GM19240 (cell line): ENCODE results near the gene VPS8.

Experiments
- DNase-seq: peaks from one replicate; pipeline ENCODE4 v3.0.0; 2011; ENCODE audit warnings: low spot score; ENCODE audit not compliant: insufficient read length

VPS8 gene

DNA sequence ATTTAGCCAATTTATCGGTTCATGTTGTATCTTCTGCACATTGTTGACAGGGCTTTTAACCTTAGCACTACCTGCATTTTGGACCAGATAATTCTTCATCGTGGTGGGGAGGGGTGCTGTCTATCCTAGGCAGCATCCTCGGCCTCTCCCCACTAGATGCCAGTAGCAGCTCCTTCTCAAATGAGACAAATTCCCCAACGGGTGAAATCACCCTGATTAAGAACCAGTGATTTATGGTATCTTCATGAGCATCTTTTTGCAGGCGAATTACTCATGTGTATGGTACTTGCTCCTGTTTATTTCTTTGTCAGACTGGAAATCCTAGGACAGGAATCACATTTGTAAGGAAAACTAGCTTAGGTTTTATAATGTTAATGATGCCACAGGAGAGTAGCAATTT is 272.9 kb downstream of the VPS8 start:
- DNase-seq, result no peak

DNA sequence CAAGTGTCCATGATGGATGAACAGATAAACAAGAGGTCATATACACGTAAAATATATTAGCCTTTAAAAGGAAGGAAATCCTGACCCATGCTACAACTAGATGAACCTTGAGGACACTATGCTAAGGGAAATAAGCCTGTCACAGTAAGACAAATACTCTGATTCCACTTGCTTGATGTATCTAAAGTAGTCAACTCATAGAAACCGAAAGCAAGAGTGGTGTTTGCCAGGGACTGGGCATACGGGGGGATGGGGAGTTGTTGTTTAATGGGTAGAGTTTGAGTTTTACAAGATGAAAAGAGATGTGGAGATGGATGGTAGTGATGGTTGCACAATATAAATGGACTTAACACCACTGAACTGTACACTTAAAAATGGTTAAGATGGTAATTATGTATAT is 275.5 kb downstream of the VPS8 start:
- no peak for DNase-seq

DNA sequence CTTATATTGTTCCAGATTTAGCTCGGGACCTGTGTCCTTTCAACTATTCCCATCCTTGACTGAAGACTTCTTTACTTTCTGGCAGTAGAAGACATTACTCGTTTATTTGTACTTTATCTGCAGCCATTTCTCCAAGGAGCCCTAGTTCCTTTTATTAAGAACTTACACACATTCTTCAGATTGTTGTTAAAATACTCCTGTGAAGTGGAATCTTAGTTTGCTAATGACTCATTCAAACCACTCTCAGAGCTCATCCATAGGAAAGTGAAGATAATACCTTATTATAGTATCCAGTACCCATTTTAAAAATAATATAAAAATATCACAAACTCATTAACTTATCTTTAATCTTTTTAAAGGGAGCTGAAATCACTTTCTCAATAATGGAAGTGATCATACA is 277.4 kb downstream of the VPS8 start:
- DNase-seq, result no peak

DNA sequence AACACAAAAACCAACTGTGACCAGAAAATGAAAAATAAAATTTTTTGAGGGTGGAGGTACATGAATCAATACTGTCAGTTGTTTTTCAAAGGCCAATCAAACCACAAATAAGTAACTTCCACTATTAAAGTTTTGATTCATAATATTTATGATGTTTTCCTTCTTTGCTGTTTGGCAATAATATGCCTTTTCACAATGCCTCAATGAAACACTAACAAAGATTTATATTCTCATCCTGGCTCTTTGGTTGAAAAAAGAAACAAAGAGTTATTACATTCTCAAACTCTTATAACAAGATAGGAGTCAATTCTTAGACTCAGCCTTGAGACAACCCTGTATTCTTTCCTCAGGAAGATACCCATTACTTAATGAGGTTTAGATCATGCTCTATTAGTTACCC is 277.8 kb downstream of the VPS8 start:
- DNase-seq, result no peak

DNA sequence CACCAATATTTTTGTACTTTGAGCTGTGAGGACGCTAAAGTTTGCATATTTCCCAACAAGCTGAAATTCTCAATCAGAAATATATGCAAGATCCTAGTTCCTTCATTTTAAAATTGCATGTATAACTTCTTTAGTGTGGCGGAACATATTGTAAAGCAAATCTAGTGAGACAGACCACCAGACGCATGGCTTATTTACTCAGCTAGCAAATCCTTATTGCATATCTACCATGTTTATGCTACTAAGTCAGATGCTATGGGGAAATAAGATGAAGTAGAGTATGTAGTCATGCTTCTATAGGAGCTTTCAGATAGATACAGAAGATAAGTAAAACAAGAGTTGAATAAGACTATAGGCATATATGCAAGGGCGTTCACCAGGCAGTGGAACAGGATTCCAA is 278.8 kb downstream of the VPS8 start:
- DNase-seq, result no peak

DNA sequence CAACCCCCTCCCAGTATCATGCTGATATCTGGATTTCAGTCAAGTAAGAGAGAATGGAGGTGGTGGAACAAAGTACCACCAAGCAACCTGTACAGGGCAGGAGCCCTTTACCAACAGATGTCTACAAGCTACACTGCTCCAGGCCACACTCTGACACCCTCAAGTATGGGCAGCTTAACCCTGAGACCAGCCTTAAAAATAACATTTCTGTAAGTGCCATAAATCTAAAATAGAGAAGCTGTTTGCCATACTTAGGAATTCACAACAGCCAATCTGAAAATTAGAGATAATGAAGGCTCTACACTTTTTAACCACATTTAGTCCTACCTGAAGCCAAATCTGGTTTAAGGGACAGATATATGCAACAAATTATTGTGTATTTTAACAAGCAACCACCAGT is 281.1 kb downstream of the VPS8 start:
- DNase-seq, result no peak

DNA sequence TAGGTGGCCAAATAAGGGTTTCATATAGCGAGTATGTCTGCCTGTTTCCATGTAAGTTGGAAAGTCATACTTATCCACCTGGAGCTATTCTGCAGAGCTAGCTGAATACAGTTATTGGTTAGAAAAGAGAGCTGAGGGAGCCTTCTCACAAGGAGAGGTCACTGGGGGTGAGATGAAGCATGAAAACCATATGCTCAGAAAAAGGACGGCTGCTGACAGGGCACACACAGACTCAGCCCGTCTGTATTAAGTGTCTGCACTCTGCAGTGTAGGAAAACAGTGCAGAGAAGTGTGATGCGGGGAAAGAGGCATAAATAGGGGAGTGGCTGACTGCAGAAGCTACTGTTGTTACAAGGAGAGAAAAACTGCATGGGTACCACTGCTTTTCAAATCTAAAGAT is 282.7 kb downstream of the VPS8 start:
- DNase-seq, result no peak
